Psoas muscle (tissue), 8 donors: ENCODE results near the gene ITGA3. TPM values are rescaled to one million over a fixed set of nuclear protein-coding genes. Genes with fewer than 3 reads are reported as not detected.

Source experiments
- ATAC-seq, 4 donors: fragments of 200-7000 bp; cut with Tn5 transposase; one replicate each; pipeline ENCODE4 v1.9.1; 2020; ENCODE audit warnings: moderate library complexity in 3 of 4, mild to moderate bottlenecking in 2 of 4
- DNase-seq, 2 donors: peaks; one replicate each; pipeline ENCODE4 v3.0.0-alpha.2; 2020
- H3K27ac ChIP-seq: fragments of 200-600 bp; one replicate; pipeline ENCODE4 v1.8.0; 2022
- H3K27me3 ChIP-seq, 3 donors: fragments of 200-600 bp in 1 of 3; one replicate each; pipeline versions ENCODE4 v1.6.1 to v1.8.0; 2013 to 2022; ENCODE audit warnings: low read length in 2 of 3, mild to moderate bottlenecking in 2 of 3, moderate library complexity in 1 of 3; ENCODE audit not compliant: insufficient read depth in 3 of 3
- H3K36me3 ChIP-seq, 2 donors: fragments of 200-600 bp in 1 of 2; one replicate each; pipeline versions ENCODE4 v1.6.1 to v1.8.0; 2013 to 2022; ENCODE audit warnings: low read depth in 1 of 2, mild to moderate bottlenecking in 1 of 2, moderate library complexity in 1 of 2; ENCODE audit not compliant: insufficient read depth in 1 of 2
- H3K4me1 ChIP-seq: fragments of 200-600 bp; one replicate; pipeline ENCODE4 v1.8.0; 2022
- H3K4me3 ChIP-seq: fragments of 200-600 bp; one replicate; pipeline ENCODE4 v1.8.0; 2022; ENCODE audit warnings: mild to moderate bottlenecking
- H3K9me3 ChIP-seq: fragments of 200-600 bp; one replicate; pipeline ENCODE4 v1.8.0; 2022
- WGBS, 3 donors: extraction: QIAGEN DNeasy Blood & Tissue Kit; methylation state at CpG; one replicate each; pipeline versions ENCODE4 v1.1.6 to v1.1.7; 2013; 5-methylcytosine and 5-hydroxymethylcytosine counted together
- intact Hi-C, 2 donors: fragments of 100-400 bp; cut with DNase I; formaldehyde crosslinking; loops; one replicate each; pipeline versions ENCODE4 v1.11.0 to v1.14.2; 2022
- polyA plus RNA-seq, 3 donors: library from polyadenylated mRNA; stranded (reverse); fragments of 200-250 nt; gene quantifications; one replicate each; pipeline ENCODE4 v1.2.3, GENCODE V29; 2013
- total RNA-seq, 4 donors: library from RNA; stranded (reverse); fragmentation: NEBNext Ultra II Directional in 2 of 4; extraction: Animal tissue kit (Norgen Biotek cat#: 25700) in 2 of 4; gene quantifications; one replicate each; pipeline versions ENCODE4 v1.2.1 to v1.2.4, GENCODE V29; 2021 to 2023
- TF ChIP-seq, protein P1 (sequence below): fragments of 200-600 bp; IDR thresholded peaks from one replicate; pipeline ENCODE4 v1.8.0; 2022; ENCODE audit warnings: antibody characterized with exemption
- donor health status: healthy with polysubstance abuse.
- donor health status: DM: no; HTN: no; CAD: no; lungs with moderate emphysema.
- donor health status: Bipolar disorder and iron deficiency.
- donor health status: healthy.
- donor health status: DM: yes; HTN: yes; CAD: no.
- donor health status: DM: no; HTN: no; CAD: no.
- donor health status: DM: no; HTN: no; CAD: no.
- donor health status: DM: yes; HTN: yes; CAD: no.

The ITGA3 gene
- total and polyA plus RNA-seq, 7 donors = 4.9 to 21.9 (median 10.9) TPM

DNA sequence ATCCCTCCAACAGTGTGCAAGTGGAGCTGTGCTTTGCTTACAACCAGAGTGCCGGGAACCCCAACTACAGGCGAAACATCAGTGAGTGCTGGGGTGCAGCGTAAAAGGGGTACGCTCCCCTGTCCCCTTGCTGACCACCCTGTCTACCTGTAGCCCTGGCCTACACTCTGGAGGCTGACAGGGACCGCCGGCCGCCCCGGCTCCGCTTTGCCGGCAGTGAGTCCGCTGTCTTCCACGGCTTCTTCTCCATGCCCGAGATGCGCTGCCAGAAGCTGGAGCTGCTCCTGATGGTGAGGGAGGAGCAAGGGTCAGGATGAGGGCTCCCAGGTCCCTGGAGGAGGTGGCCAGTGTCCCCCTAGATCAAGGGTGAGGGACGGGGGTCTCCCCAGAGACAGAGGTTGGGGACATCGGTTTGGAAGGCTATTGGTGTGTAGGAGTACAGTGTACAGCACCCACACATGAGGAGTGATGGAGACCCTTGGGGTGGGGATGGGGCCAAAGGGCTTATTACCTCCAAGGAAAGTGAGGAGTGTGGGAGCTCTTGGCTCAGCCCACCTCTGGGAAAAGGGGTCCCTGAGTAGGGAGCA, 19.6 kb downstream of the ITGA3 start:
- no peak for DNase-seq
- WGBS, 3 donors = 93 to 96% (median 95%) methylated on average over 16 of the region's 16 CpGs
- intact Hi-C loops = no loop called here

DNA sequence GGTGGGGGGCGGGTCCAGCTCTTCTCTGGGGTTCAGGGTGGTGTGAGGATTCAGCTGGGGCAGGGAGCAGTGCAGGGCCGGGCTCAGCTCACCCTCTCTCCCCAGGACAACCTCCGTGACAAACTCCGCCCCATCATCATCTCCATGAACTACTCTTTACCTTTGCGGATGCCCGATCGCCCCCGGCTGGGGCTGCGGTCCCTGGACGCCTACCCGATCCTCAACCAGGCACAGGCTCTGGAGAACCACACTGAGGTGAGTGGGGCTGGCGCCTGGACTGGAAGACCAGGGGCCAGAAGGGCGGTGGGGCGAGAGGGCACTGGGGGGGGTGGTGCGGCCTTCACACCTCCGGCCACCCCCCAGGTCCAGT, 20.3 kb downstream of the ITGA3 start:
- DNase-seq = no peak
- Histone ChIP-seq H3K9me3 (no peaks in the 10 kb centered on the region), H3K27ac (no peak overlapping the region), H3K36me3 (peaks cover 0 to 84% of the 10 kb centered on the region in 2 donors), H3K4me3 (no peak overlapping the region), H3K27me3 (no peaks in the 10 kb centered on the region), H3K4me1 (peaks cover 18% of the 10 kb centered on the region)
- intact Hi-C loops = no loop called here
- 90 to 93% (median 91%) methylated on average over 16 of the region's 16 CpGs for WGBS, 3 donors
- ATAC-seq = no peak
- TF ChIP-seq, protein P1, sequence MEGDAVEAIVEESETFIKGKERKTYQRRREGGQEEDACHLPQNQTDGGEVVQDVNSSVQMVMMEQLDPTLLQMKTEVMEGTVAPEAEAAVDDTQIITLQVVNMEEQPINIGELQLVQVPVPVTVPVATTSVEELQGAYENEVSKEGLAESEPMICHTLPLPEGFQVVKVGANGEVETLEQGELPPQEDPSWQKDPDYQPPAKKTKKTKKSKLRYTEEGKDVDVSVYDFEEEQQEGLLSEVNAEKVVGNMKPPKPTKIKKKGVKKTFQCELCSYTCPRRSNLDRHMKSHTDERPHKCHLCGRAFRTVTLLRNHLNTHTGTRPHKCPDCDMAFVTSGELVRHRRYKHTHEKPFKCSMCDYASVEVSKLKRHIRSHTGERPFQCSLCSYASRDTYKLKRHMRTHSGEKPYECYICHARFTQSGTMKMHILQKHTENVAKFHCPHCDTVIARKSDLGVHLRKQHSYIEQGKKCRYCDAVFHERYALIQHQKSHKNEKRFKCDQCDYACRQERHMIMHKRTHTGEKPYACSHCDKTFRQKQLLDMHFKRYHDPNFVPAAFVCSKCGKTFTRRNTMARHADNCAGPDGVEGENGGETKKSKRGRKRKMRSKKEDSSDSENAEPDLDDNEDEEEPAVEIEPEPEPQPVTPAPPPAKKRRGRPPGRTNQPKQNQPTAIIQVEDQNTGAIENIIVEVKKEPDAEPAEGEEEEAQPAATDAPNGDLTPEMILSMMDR = no peak

More for the DNA sequence above, 19.6 kb downstream of the ITGA3 start:
- H3K4me1 ChIP-seq = peaks cover 13% of the 10 kb centered on the region
- H3K27ac ChIP-seq = no peak overlapping the region
- TF ChIP-seq, protein P1 = no peak
- H3K9me3 ChIP-seq = no peaks in the 10 kb centered on the region
- no peak overlapping the region for H3K4me3 ChIP-seq
- no peak for ATAC-seq
- peaks cover 0 to 88% of the 10 kb centered on the region in 2 donors for H3K36me3 ChIP-seq
- no peaks in the 10 kb centered on the region for H3K27me3 ChIP-seq

DNA sequence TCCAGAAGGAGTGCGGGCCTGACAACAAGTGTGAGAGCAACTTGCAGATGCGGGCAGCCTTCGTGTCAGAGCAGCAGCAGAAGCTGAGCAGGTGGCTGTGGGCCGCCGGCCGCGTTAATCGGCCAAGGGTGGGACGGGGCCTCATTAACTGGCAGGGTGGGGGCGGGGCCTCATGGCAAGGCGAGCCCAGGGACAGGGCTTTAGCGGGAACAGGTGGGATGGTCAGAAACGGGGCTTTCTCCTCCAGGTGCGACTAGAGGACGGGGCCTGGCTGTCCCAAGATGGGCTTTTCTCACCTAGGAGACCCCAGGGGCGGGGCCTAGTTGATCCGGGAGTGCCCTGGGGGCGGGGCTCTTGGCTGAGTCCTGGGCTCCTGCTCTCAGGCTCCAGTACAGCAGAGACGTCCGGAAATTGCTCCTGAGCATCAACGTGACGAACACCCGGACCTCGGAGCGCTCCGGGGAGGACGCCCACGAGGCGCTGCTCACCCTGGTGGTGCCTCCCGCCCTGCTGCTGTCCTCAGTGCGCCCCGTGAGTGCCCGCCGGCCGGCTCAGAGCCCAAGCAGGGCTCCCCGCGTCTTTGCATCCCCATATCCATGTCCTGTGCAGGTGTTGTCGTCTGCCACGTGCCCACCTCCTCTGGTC, 20.8 kb downstream of the ITGA3 start:
- intact Hi-C loops = no loop called here

DNA sequence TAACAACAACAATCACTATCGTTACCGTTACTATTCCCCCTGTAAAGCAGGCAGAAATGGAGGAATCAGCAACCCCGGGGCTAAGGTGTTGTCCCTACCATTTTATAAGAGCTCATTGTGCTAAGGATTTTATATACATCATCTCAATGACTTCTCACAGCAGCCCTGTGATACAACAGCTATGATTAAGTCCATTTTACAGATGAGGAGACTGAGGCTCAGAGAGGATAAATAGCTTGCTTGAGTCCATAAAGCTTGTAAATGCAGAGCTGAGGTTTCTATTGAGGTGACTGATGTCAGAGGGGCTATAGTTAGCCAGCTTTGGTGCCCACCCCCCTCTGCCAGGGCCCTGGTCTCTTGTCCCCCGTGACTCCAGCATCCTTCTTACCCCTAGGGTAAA, 22.5 kb downstream of the ITGA3 start:
- Histone ChIP-seq H3K27me3 (no peaks in the 10 kb centered on the region), H3K27ac (no peak overlapping the region), H3K36me3 (peaks cover 2 to 82% of the 10 kb centered on the region in 2 donors), H3K4me1 (peaks cover 18% of the 10 kb centered on the region), H3K9me3 (no peaks in the 10 kb centered on the region), H3K4me3 (no peak overlapping the region)
- WGBS, 3 donors = 92 to 98% (median 96%) methylated on average over 4 of the region's 4 CpGs
- ATAC-seq (no peak), DNase-seq (no peak)
- intact Hi-C loops = no loop called here
- TF ChIP-seq, protein P1 = no peak

More for the DNA sequence above, 20.8 kb downstream of the ITGA3 start:
- Histone ChIP-seq H3K4me1 (peaks cover 18% of the 10 kb centered on the region), H3K36me3 (peaks cover 2 to 84% of the 10 kb centered on the region in 2 donors), H3K9me3 (no peaks in the 10 kb centered on the region), H3K27me3 (no peaks in the 10 kb centered on the region), H3K4me3 (no peak overlapping the region), H3K27ac (no peak overlapping the region)
- TF ChIP-seq, protein P1 = no peak
- no peak for ATAC-seq
- no peak for DNase-seq
- 73 to 77% (median 75%) methylated on average over 36 to 39 of the region's 39 CpGs for WGBS, 3 donors
